HepG2 (cell line): Measurements from ENCODE around the gene TRMT112.

Source experiments
- ATF7 ChIP-seq, 2 experiments: fragments of 450-650 bp in 1 of 2; sonication (generic) in 1 of 2; formaldehyde crosslinking in 1 of 2; IDR thresholded peaks; 2 replicates each; pipeline versions ENCODE4 v1.4.0 to v1.6.1; 2016 to 2020; ENCODE audit warnings: antibody characterized with exemption in 1 of 2, mild to moderate bottlenecking in 1 of 2, missing genetic modification reagents in 1 of 2
- BRCA1 ChIP-seq: sonication (generic); formaldehyde crosslinking; IDR thresholded peaks from 2 replicates; pipeline ENCODE4 v1.4.0; 2020; ENCODE audit warnings: missing genetic modification reagents
- PRDM10 ChIP-seq: sonication (generic); formaldehyde crosslinking; IDR thresholded peaks from 2 replicates; pipeline ENCODE4 v1.4.0; 2020; ENCODE audit warnings: low read depth, missing genetic modification reagents
- RERE ChIP-seq: IDR thresholded peaks from 2 replicates; pipeline ENCODE4 v1.6.1; 2016; ENCODE audit warnings: low read depth, missing genetic modification reagents, missing compliant biosample characterization
- YY1 ChIP-seq: IDR thresholded peaks from 2 replicates; pipeline ENCODE4 v1.6.1; 2011; ENCODE audit warnings: low read length, low read depth, moderate library complexity, mild to moderate bottlenecking; ENCODE audit not compliant: insufficient read depth, insufficient replicate concordance
- ZBTB21 ChIP-seq: sonication (generic); formaldehyde crosslinking; IDR thresholded peaks from 2 replicates; pipeline ENCODE4 v1.4.0; 2020; ENCODE audit warnings: missing genetic modification reagents
- ZBTB7A ChIP-seq: sonication (generic); formaldehyde crosslinking; IDR thresholded peaks from 2 replicates; pipeline ENCODE4 v1.8.0; 2022; ENCODE audit warnings: mild to moderate bottlenecking, missing genetic modification reagents
- ZNF484 ChIP-seq: sonication (generic); formaldehyde crosslinking; IDR thresholded peaks from 2 replicates; pipeline ENCODE4 v1.5.1; 2020; ENCODE audit warnings: mild to moderate bottlenecking, low read depth, missing genetic modification reagents, borderline replicate concordance
- ZNF773 ChIP-seq: sonication (generic); formaldehyde crosslinking; IDR thresholded peaks from 2 replicates; pipeline ENCODE4 v1.4.0; 2020; ENCODE audit warnings: missing genetic modification reagents, borderline replicate concordance
- TF ChIP-seq, protein P1 (sequence below): sonication (generic); formaldehyde crosslinking; IDR thresholded peaks from 2 replicates; pipeline ENCODE4 v1.4.0; 2020; ENCODE audit warnings: low read depth, mild to moderate bottlenecking, missing genetic modification reagents
- TF ChIP-seq, protein P2 (sequence below): sonication (generic); formaldehyde crosslinking; IDR thresholded peaks from 2 replicates; pipeline ENCODE4 v1.5.0; 2020; ENCODE audit warnings: mild to moderate bottlenecking, missing genetic modification reagents, moderate library complexity
- TF ChIP-seq, protein P3 (sequence below), 2 experiments: sonication (generic) in 1 of 2; formaldehyde crosslinking in 1 of 2; IDR thresholded peaks; 2 replicates each; pipeline versions ENCODE4 v1.6.1 to v1.9.0; 2014 to 2022; ENCODE audit warnings: antibody characterized with exemption in 1 of 2, borderline replicate concordance in 1 of 2, inconsistent platforms in 1 of 2, low read depth in 1 of 2, missing genetic modification reagents in 1 of 2

GRCh38 chr11:64291262-64291751 lies 26.1 kb downstream of the TRMT112 start, which contains the start of gene KCNK4:
- TF ChIP-seq ZNF484 (CRISPR knock-in tag) (no peak), PRDM10 (CRISPR knock-in tag) (no peak), RERE (CRISPR knock-in tag) (no peak), ZBTB7A (no peak), ATF7 (IDR thresholded peaks at IDR 0.05) (no peak), ATF7 (CRISPR knock-in tag; IDR thresholded peaks at IDR 0.05) (no peak), ZBTB21 (no peak), ZNF773 (CRISPR knock-in tag) (no peak), YY1 (no peak), BRCA1 (CRISPR knock-in tag) (no peak)
- TF ChIP-seq, protein P1, sequence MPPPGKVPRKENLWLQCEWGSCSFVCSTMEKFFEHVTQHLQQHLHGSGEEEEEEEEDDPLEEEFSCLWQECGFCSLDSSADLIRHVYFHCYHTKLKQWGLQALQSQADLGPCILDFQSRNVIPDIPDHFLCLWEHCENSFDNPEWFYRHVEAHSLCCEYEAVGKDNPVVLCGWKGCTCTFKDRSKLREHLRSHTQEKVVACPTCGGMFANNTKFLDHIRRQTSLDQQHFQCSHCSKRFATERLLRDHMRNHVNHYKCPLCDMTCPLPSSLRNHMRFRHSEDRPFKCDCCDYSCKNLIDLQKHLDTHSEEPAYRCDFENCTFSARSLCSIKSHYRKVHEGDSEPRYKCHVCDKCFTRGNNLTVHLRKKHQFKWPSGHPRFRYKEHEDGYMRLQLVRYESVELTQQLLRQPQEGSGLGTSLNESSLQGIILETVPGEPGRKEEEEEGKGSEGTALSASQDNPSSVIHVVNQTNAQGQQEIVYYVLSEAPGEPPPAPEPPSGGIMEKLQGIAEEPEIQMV (CRISPR knock-in tag) = no peak
- TF ChIP-seq, protein P2, sequence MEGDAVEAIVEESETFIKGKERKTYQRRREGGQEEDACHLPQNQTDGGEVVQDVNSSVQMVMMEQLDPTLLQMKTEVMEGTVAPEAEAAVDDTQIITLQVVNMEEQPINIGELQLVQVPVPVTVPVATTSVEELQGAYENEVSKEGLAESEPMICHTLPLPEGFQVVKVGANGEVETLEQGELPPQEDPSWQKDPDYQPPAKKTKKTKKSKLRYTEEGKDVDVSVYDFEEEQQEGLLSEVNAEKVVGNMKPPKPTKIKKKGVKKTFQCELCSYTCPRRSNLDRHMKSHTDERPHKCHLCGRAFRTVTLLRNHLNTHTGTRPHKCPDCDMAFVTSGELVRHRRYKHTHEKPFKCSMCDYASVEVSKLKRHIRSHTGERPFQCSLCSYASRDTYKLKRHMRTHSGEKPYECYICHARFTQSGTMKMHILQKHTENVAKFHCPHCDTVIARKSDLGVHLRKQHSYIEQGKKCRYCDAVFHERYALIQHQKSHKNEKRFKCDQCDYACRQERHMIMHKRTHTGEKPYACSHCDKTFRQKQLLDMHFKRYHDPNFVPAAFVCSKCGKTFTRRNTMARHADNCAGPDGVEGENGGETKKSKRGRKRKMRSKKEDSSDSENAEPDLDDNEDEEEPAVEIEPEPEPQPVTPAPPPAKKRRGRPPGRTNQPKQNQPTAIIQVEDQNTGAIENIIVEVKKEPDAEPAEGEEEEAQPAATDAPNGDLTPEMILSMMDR (CRISPR knock-in tag) = no peak
- TF ChIP-seq, protein P3, sequence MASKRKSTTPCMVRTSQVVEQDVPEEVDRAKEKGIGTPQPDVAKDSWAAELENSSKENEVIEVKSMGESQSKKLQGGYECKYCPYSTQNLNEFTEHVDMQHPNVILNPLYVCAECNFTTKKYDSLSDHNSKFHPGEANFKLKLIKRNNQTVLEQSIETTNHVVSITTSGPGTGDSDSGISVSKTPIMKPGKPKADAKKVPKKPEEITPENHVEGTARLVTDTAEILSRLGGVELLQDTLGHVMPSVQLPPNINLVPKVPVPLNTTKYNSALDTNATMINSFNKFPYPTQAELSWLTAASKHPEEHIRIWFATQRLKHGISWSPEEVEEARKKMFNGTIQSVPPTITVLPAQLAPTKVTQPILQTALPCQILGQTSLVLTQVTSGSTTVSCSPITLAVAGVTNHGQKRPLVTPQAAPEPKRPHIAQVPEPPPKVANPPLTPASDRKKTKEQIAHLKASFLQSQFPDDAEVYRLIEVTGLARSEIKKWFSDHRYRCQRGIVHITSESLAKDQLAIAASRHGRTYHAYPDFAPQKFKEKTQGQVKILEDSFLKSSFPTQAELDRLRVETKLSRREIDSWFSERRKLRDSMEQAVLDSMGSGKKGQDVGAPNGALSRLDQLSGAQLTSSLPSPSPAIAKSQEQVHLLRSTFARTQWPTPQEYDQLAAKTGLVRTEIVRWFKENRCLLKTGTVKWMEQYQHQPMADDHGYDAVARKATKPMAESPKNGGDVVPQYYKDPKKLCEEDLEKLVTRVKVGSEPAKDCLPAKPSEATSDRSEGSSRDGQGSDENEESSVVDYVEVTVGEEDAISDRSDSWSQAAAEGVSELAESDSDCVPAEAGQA (IDR thresholded peaks at IDR 0.05; ENCODE audit: low read depth) = no peak
- TF ChIP-seq, protein P3 (CRISPR knock-in tag; IDR thresholded peaks at IDR 0.05; ENCODE audit: borderline replicate concordance) = no peak
